Upper lobe of left lung (tissue), 4 donors: ENCODE results near the gene PRR23E.

Source experiments
- CTCF ChIP-seq, 6 experiments: fragments of 450-650 bp in 4 of 6; fragments of 200-600 bp in 2 of 6; sonication (generic) in 2 of 6; IDR thresholded peaks; one replicate each; pipeline ENCODE4 v1.5.1; 2016 to 2019; ENCODE audit warnings: antibody characterized with exemption in 6 of 6
- POLR2A ChIP-seq, 4 donors: fragments of 450-650 bp; IDR thresholded peaks; one replicate each; pipeline ENCODE4 v1.5.1; 2016 to 2017; ENCODE audit warnings: antibody characterized with exemption in 4 of 4, mild to moderate bottlenecking in 2 of 4
- POLR2AphosphoS5 ChIP-seq, 2 donors: sonication (generic); formaldehyde crosslinking; IDR thresholded peaks; one replicate each; pipeline ENCODE4 v1.5.1; 2017; ENCODE audit warnings: antibody characterized with exemption in 2 of 2

- TF ChIP-seq POLR2AphosphoS5 (IDR thresholded peaks at IDR 0.05) (no peak), CTCF (IDR thresholded peaks at IDR 0.05) (no peak), POLR2A (IDR thresholded peaks at IDR 0.05) (no peak)
Observed at GRCh38 chr3:127145266-127145665, 47.7 kb upstream of the PRR23E start.
